ENCODE results near the gene CKLF. TPM values are rescaled to one million over a fixed set of nuclear protein-coding genes. Genes with fewer than 3 reads are reported as not detected.
"Not testable (repeated sequence)": the region's sequence is repeated elsewhere in the genome, so short reads cannot be mapped to it uniquely, and the experiment has no call there.

Gene CKLF
- 180 and 186 TPM in 2 replicates for total RNA-seq (2014; rRNA removed; shearing (Covaris generic))

- peak; percentile 83 for DNase-seq (ENCODE audit: low spot score)
These were observed at the start of gene CKLF for GRCh38 chr16:66552286-66553177. TSS of gene CKLF (plus strand) at chr16:66552576. CDS start at chr16:66552716, 140 bp downstream.

GRCh38 chr16:66503030-66503429 lies 49.3 kb upstream of the CKLF start:
- no peak for DNase-seq (ENCODE audit: low spot score)

- no peak for DNase-seq (ENCODE audit: low spot score)
These were observed 48.8 kb upstream of the CKLF start for GRCh38 chr16:66503612-66504011.

GRCh38 chr16:66507731-66508239 lies 44.6 kb upstream of the CKLF start:
- no peak for DNase-seq (ENCODE audit: low spot score)

- DNase-seq (ENCODE audit: low spot score) = no peak
These were observed 44.0 kb upstream of the CKLF start for GRCh38 chr16:66508248-66508913.

GRCh38 chr16:66508914-66509496 lies 43.4 kb upstream of the CKLF start:
- no peak for DNase-seq (ENCODE audit: low spot score)

GRCh38 chr16:66509576-66509975 lies 42.8 kb upstream of the CKLF start:
- DNase-seq (ENCODE audit: low spot score) = no peak

- no peak for DNase-seq (ENCODE audit: low spot score)
These were observed 42.1 kb upstream of the CKLF start for GRCh38 chr16:66510298-66510697.

- DNase-seq (ENCODE audit: low spot score) = no peak
These were observed 41.4 kb upstream of the CKLF start for GRCh38 chr16:66510711-66511601.

GRCh38 chr16:66511602-66512271 lies 40.6 kb upstream of the CKLF start:
- peak; percentile 83 for DNase-seq (ENCODE audit: low spot score)

GRCh38 chr16:66512272-66513110 lies 39.9 kb upstream of the CKLF start:
- peak; percentile 50 for DNase-seq (ENCODE audit: low spot score)

GRCh38 chr16:66513111-66513723 lies 39.2 kb upstream of the CKLF start:
- DNase-seq (ENCODE audit: low spot score) = no peak

- not testable (repeated sequence) for DNase-seq (ENCODE audit: low spot score)
These were observed 38.0 kb upstream of the CKLF start for GRCh38 chr16:66514391-66514790.

GRCh38 chr16:66514980-66515595 lies 37.3 kb upstream of the CKLF start:
- not testable (repeated sequence) for DNase-seq (ENCODE audit: low spot score)

GRCh38 chr16:66515596-66516508 lies 36.5 kb upstream of the CKLF start:
- DNase-seq (ENCODE audit: low spot score) = peak; percentile 85

GRCh38 chr16:66516509-66516807 lies 35.9 kb upstream of the CKLF start:
- no peak for DNase-seq (ENCODE audit: low spot score)

GRCh38 chr16:66516808-66517585 lies 35.4 kb upstream of the CKLF start:
- peak; percentile 100 for DNase-seq (ENCODE audit: low spot score)
